Heart right ventricle (tissue), 16 donors: Measurements from ENCODE around the gene NEMF. TPM values are rescaled to one million over a fixed set of nuclear protein-coding genes. Genes with fewer than 3 reads are reported as not detected.

Experiments used
- ATAC-seq, 8 donors: fragments of 200-7000 bp; cut with Tn5 transposase; one replicate each; pipeline ENCODE4 v1.9.1; 2020; ENCODE audit warnings: mild to moderate bottlenecking in 8 of 8, moderate library complexity in 8 of 8, moderate number of reproducible peaks in 1 of 8
- DNase-seq, 2 donors: peaks; one replicate each; pipeline ENCODE4 v3.0.0-alpha.2; 2020
- H3K27ac ChIP-seq, 10 donors: fragments of 200-600 bp; sonication (generic) in 2 of 10; one replicate each; pipeline versions ENCODE4 v1.5.0 to v1.8.0; 2020 to 2022; ENCODE audit warnings: mild to moderate bottlenecking in 3 of 10
- H3K27me3 ChIP-seq, 7 donors: fragments of 200-600 bp; one replicate each; pipeline ENCODE4 v1.8.0; 2021 to 2022; ENCODE audit warnings: mild to moderate bottlenecking in 2 of 7
- H3K36me3 ChIP-seq, 9 donors: fragments of 200-600 bp; sonication (generic) in 1 of 9; one replicate each; pipeline versions ENCODE4 v1.5.0 to v1.8.0; 2020 to 2022; ENCODE audit warnings: mild to moderate bottlenecking in 2 of 9
- H3K4me1 ChIP-seq, 9 donors: fragments of 200-600 bp; sonication (generic) in 1 of 9; one replicate each; pipeline versions ENCODE4 v1.5.0 to v1.8.0; 2020 to 2022; ENCODE audit warnings: mild to moderate bottlenecking in 4 of 9
- H3K4me3 ChIP-seq, 10 donors: fragments of 200-600 bp; sonication (generic) in 2 of 10; one replicate each; pipeline versions ENCODE4 v1.5.0 to v1.8.0; 2020 to 2022; ENCODE audit warnings: mild to moderate bottlenecking in 7 of 10, moderate library complexity in 2 of 10
- H3K9me3 ChIP-seq, 11 donors: fragments of 200-600 bp in 10 of 11; sonication (generic) in 2 of 11; one replicate each; pipeline versions ENCODE4 v1.5.0 to v1.8.0; 2013 to 2022; ENCODE audit warnings: mild to moderate bottlenecking in 2 of 11, control low read depth in 1 of 11, moderate library complexity in 1 of 11
- WGBS, 2 donors: extraction: QIAGEN DNeasy Blood & Tissue Kit; methylation state at CpG; one replicate each; pipeline ENCODE4 v1.1.7; 2013; ENCODE audit warnings: inconsistent platforms in 1 of 2; 5-methylcytosine and 5-hydroxymethylcytosine counted together
- intact Hi-C, 10 donors: fragments of 100-400 bp; cut with DNase I; formaldehyde crosslinking; loops; one replicate each; pipeline versions ENCODE4 v1.11.1 to v1.14.2; 2022
- polyA plus RNA-seq, 2 donors: library from polyadenylated mRNA; stranded (reverse); fragments of 200-250 nt; gene quantifications; one replicate each; pipeline ENCODE4 v1.2.3, GENCODE V29; 2013
- total RNA-seq, 10 donors: library from RNA; stranded (reverse); fragmentation: NEBNext Ultra II Directional in 3 of 10; extraction: Animal tissue kit (Norgen Biotek cat#: 25700) in 3 of 10; gene quantifications; one replicate each; pipeline versions ENCODE4 v1.2.1 to v1.2.4, GENCODE V29; 2021 to 2023
- TF ChIP-seq, protein P1 (sequence below), 9 donors: fragments of 200-600 bp; sonication (generic) in 2 of 9; IDR thresholded peaks; one replicate each; pipeline versions ENCODE4 v1.5.0 to v1.8.0; 2021 to 2022; ENCODE audit warnings: antibody characterized with exemption in 9 of 9, mild to moderate bottlenecking in 5 of 9, moderate library complexity in 1 of 9
- donor health status: Arrhythmogenic right ventricular cardiomyopathy.
- donor health status: ischemic (EF 13 %, LVEDD 7.1; RV severe dilation, severe dysfunction).
- donor health status: healthy with polysubstance abuse.
- donor health status: DM: no; HTN: yes; CAD: no.
- donor health status: DM: no; HTN: no; CAD: no.
- donor health status: ischemic (EF 25% LVEDD 6.9; RV normal size, moderate dysfunction).
- donor health status: ischemic (EF 25% LVEDD 5.7; RV mildly dilated, moderate dysfunction).
- donor health status: healthy.
- donor health status: DM: yes; HTN: yes; CAD: no.
- donor health status: Ischemic cardiomyopathy.
- donor health status: ischemic (EF 35%, LVEDD 5.7; RV mildly dilated, moderate dysfunction).
- donor health status: nonischemic (EF 11% LVEDD 7.7; RV severe dilation, severe dysfunction).
- donor health status: DM: yes; HTN: yes; CAD: no.
- donor health status: PGD.
- donor health status: ischemic (EF 29% LVEDD 5.4; RV normal size, mild dysfunction).
- donor health status: nonischemic (EF 23%, LVEDD 6.1; RV moderate dilation, normal function).

NEMF gene
- total and polyA plus RNA-seq, 12 donors, result 18.0 to 67.4 (median 53.9) TPM

DNA sequence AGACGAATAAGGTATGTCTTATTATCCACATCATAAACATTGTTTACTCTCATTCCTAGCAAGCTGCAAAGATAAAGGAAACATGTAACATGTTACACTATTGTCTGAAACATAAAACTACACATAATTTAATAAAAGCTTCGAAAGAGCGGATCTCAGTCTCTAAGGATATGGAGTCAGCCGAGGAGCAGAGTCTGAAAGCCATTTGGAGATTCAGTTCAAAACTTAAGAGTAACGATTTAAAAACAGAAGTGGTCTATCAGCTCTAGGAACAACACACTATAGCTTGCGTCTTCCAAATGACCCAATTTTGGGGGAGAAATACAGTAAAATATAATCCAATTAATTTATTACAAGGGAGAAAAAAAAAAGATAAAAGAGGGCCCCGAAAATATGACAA, 775 bp downstream of the NEMF start:
- 9 to 11% methylated on average over 7 of the region's 7 CpGs for WGBS, 2 donors
- no peak for DNase-seq
- peak overlapping the region; percentile 45 to 93 (median 86) for H3K4me3 ChIP-seq
- H3K36me3 ChIP-seq, result peaks cover 0 to 46% (median 5%) of the 10 kb centered on the region in 9 donors
- TF ChIP-seq, protein P1, sequence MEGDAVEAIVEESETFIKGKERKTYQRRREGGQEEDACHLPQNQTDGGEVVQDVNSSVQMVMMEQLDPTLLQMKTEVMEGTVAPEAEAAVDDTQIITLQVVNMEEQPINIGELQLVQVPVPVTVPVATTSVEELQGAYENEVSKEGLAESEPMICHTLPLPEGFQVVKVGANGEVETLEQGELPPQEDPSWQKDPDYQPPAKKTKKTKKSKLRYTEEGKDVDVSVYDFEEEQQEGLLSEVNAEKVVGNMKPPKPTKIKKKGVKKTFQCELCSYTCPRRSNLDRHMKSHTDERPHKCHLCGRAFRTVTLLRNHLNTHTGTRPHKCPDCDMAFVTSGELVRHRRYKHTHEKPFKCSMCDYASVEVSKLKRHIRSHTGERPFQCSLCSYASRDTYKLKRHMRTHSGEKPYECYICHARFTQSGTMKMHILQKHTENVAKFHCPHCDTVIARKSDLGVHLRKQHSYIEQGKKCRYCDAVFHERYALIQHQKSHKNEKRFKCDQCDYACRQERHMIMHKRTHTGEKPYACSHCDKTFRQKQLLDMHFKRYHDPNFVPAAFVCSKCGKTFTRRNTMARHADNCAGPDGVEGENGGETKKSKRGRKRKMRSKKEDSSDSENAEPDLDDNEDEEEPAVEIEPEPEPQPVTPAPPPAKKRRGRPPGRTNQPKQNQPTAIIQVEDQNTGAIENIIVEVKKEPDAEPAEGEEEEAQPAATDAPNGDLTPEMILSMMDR (IDR thresholded peaks at IDR 0.05), result no peak
- H3K27ac ChIP-seq, result peak overlapping the region in 8 of 10 donors; percentile 88 to 97 (median 92)
- H3K4me1 ChIP-seq, result peaks cover 0 to 37% (median 31%) of the 10 kb centered on the region in 9 donors
- intact Hi-C loops, result loop anchor here in 1 of 10 donors (10.0 kb wide), 1 partner anchor 217 kb away; the partner anchor contains the start of gene DNAAF2
- H3K27me3 ChIP-seq, result no peaks in the 10 kb centered on the region
- ATAC-seq, result no peak
- H3K9me3 ChIP-seq, result no peaks in the 10 kb centered on the region

DNA sequence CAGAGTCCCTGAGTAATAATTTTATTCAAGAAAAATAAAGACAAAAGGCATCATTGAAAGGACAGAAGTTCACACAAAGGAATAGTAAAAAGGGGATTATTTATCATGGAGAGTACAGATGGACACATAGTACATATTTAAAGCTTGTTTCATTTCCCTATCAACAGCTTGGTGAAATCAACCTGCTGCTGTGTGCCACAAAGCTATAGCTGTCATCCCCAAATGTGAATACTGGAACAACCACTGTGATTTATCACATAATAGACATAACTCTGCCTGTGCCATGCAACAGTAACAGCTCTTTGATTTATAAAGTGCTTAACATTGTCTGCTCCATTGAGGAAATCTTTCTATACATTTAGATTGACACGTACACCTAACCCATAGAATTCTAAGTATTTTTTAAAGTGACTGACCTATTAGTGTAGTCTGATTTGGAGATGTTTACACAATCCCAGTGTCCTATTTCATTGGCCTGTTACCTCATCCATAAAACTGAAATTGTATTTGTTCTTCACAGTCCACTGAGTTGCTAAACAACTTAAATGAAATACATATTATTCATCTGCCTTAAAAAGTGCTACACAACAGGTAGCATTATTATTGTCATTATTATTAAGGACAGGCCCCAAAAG, 3.3 kb downstream of the NEMF start:
- TF ChIP-seq, protein P1 (IDR thresholded peaks at IDR 0.05), result no peak
- WGBS, 2 donors, result 75 to 78% methylated on average over 1 of the region's 1 CpG
- ATAC-seq, result no peak
- peaks cover 0 to 37% (median 31%) of the 10 kb centered on the region in 9 donors for H3K4me1 ChIP-seq
- DNase-seq, result no peak
- H3K27ac ChIP-seq, result no peak overlapping the region
- no peaks in the 10 kb centered on the region for H3K9me3 ChIP-seq
- H3K27me3 ChIP-seq, result no peaks in the 10 kb centered on the region
- H3K36me3 ChIP-seq, result peaks cover 0 to 71% (median 17%) of the 10 kb centered on the region in 9 donors
- no peak overlapping the region for H3K4me3 ChIP-seq
- intact Hi-C loops, result loop anchor here in 2 of 10 donors (5.0 to 10.0 kb wide), 2 partner anchors 47 to 55 kb away; no protein-coding TSS in a partner anchor

DNA sequence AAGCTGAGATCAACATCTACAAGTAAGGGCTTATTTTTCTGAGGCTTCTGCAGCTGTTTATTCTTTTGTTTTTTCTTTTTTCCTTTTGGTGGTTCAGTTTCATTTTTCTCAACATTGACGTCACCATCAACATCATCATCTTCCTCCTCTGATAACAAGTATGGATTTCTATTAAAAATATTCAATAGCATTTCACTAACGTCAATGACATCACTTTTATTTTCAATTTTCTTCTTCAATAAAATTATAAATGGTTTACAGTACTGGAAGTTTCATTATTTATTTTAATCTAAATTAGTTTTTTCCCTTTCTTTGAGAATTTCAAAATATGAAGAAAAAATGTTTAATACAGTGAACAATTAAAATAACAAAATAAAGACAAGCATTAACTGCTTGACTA, 23.9 kb downstream of the NEMF start:
- Histone ChIP-seq H3K36me3 (peaks cover 3 to 100% (median 68%) of the 10 kb centered on the region in 9 donors), H3K27me3 (no peaks in the 10 kb centered on the region), H3K27ac (no peak overlapping the region), H3K9me3 (no peaks in the 10 kb centered on the region), H3K4me1 (no peaks in the 10 kb centered on the region), H3K4me3 (no peak overlapping the region)
- DNase-seq, result no peak
- TF ChIP-seq, protein P1 (IDR thresholded peaks at IDR 0.05), result no peak
- WGBS, 2 donors, result 83 to 92% methylated on average over 2 of the region's 2 CpGs
- intact Hi-C loops, result loop anchor here in 2 of 10 donors (5.0 to 10.0 kb wide), 3 partner anchors 46 to 194 kb away; partner anchors contain the start of gene DNAAF2 (in 1 of the 2)
- ATAC-seq, result no peak

DNA sequence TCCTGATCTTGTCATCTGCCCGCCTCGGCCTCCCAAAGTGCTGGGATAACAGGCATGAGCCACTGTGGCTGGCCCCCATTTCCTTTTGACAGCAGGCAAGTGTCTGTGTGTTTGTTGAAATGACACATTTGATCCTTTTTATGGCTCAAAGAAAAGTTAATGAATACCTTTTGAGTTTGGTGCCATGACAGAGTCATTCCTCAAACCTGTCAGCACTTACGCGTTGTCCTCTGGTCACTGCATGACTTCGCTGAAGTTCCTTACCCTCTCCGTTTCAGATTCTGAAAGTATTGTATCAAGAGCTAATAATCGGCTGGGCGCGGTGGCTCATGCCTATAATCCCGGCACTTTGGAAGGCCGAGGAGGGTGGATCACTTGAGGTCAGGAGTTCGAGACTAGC, 32.4 kb downstream of the NEMF start:
- WGBS, 2 donors, result 96 to 99% methylated on average over 12 of the region's 12 CpGs
- Histone ChIP-seq H3K4me1 (no peaks in the 10 kb centered on the region), H3K36me3 (peaks cover 0 to 92% (median 79%) of the 10 kb centered on the region in 9 donors), H3K27me3 (no peaks in the 10 kb centered on the region), H3K4me3 (no peak overlapping the region), H3K27ac (no peak overlapping the region), H3K9me3 (peaks cover 0 to 19% (median 5%) of the 10 kb centered on the region in 11 donors)
- DNase-seq (no peak), ATAC-seq (no peak)
- intact Hi-C loops, result loop anchor here in 1 of 10 donors (10.0 kb wide), 1 partner anchor 185 kb away; the partner anchor contains the start of gene DNAAF2
- TF ChIP-seq, protein P1 (IDR thresholded peaks at IDR 0.05), result no peak
